Thyroid gland (tissue), 4 donors: ENCODE measurements around the gene GPR156.

Experiments
- CTCF ChIP-seq, 6 experiments: fragments of 200-600 bp in 3 of 6; fragments of 450-650 bp in 3 of 6; sonication (generic) in 3 of 6; IDR thresholded peaks; one replicate each; pipeline ENCODE4 v1.5.1; 2016 to 2019; ENCODE audit warnings: antibody characterized with exemption in 6 of 6, mild to moderate bottlenecking in 2 of 6, inconsistent platforms in 1 of 6, moderate library complexity in 1 of 6
- POLR2A ChIP-seq, 2 donors: fragments of 450-650 bp; IDR thresholded peaks; one replicate each; pipeline ENCODE4 v1.6.1; 2017; ENCODE audit warnings: antibody characterized with exemption in 2 of 2, mild to moderate bottlenecking in 2 of 2, moderate library complexity in 1 of 2

DNA sequence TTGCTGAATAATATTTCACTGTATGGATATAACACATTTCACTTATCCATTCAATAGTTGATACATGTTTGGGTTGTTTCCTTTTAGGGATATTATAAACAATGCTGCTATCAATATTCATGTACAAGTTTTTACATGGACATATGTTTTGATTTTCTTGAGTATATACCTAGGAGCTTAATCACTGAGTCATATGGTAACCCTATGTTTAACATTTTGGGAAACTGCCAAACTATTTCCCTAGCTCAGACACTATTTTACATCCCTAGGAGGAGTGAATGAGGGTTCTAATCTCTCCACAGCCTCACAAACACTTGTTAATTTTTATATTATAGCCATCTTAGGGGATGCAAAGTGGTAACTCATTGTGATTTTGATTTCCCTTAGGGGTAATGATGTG lies 66.0 kb downstream of the GPR156 start:
- no peak for TF ChIP-seq CTCF (IDR thresholded peaks at IDR 0.05)
- TF ChIP-seq POLR2A (IDR thresholded peaks at IDR 0.05): no peak
